CD1c-positive myeloid dendritic cell (primary cell): ENCODE data around the gene CADM2.
"Not testable (repeated sequence)": the region's sequence is repeated elsewhere in the genome, so short reads cannot be mapped to it uniquely, and the experiment has no call there.

Source experiments
- DNase-seq: peaks from one replicate; pipeline ENCODE4 v3.0.0-alpha.2; 2016; ENCODE audit errors: extremely low spot score

Gene CADM2

GRCh38 chr3:85670634-85671205 lies 711.9 kb downstream of the CADM2 start:
- no peak for DNase-seq

- no peak for DNase-seq
These were observed 714.0 kb downstream of the CADM2 start for GRCh38 chr3:85672761-85673160.

- DNase-seq = no peak
These were observed 719.9 kb downstream of the CADM2 start for GRCh38 chr3:85678713-85679112.

GRCh38 chr3:85681906-85682305 lies 723.1 kb downstream of the CADM2 start:
- DNase-seq = no peak

GRCh38 chr3:85691196-85691595 lies 732.4 kb downstream of the CADM2 start:
- DNase-seq = no peak

GRCh38 chr3:85697156-85697555 lies 738.4 kb downstream of the CADM2 start:
- DNase-seq = no peak

- no peak for DNase-seq
These were observed 747.3 kb downstream of the CADM2 start for GRCh38 chr3:85706130-85706529.

- DNase-seq = not testable (repeated sequence)
These were observed 749.5 kb downstream of the CADM2 start for GRCh38 chr3:85708325-85708724.

GRCh38 chr3:85709346-85709892 lies 750.6 kb downstream of the CADM2 start:
- no peak for DNase-seq

- DNase-seq = no peak
These were observed 751.7 kb downstream of the CADM2 start for GRCh38 chr3:85710490-85710889.

- DNase-seq = no peak
These were observed 762.8 kb downstream of the CADM2 start for GRCh38 chr3:85721409-85722145.

- DNase-seq = no peak
These were observed 767.0 kb downstream of the CADM2 start for GRCh38 chr3:85725809-85726208.

GRCh38 chr3:85726241-85726640 lies 767.5 kb downstream of the CADM2 start:
- DNase-seq = no peak

GRCh38 chr3:85737846-85738245 lies 779.1 kb downstream of the CADM2 start:
- no peak for DNase-seq

GRCh38 chr3:85740561-85740960 lies 781.8 kb downstream of the CADM2 start:
- DNase-seq = no peak

- DNase-seq = no peak
These were observed 799.7 kb downstream of the CADM2 start for GRCh38 chr3:85758442-85758841.

GRCh38 chr3:85760342-85760741 lies 801.6 kb downstream of the CADM2 start:
- DNase-seq = no peak

- DNase-seq = no peak
These were observed 822.0 kb downstream of the CADM2 start for GRCh38 chr3:85780806-85781205.

GRCh38 chr3:85781806-85782205 lies 823.0 kb downstream of the CADM2 start:
- no peak for DNase-seq

GRCh38 chr3:85783291-85783690 lies 824.5 kb downstream of the CADM2 start:
- DNase-seq = no peak

- DNase-seq = no peak
These were observed 827.0 kb downstream of the CADM2 start for GRCh38 chr3:85785766-85786165.

- no peak for DNase-seq
These were observed 831.7 kb downstream of the CADM2 start for GRCh38 chr3:85790445-85791030.

- no peak for DNase-seq
These were observed 837.4 kb downstream of the CADM2 start for GRCh38 chr3:85796140-85796539.
